SHP77 treated with DMSO at 0.1 percent for 48 hours (cell line): ENCODE measurements around the gene APOL1.
"Not testable (repeated sequence)": the region's sequence is repeated elsewhere in the genome, so short reads cannot be mapped to it uniquely, and the experiment has no call there.

Source experiments
- DNase-seq: peaks from one replicate; lab custom pipeline; 2025; lab: John Stamatoyannopoulos, UW

The APOL1 gene

DNA sequence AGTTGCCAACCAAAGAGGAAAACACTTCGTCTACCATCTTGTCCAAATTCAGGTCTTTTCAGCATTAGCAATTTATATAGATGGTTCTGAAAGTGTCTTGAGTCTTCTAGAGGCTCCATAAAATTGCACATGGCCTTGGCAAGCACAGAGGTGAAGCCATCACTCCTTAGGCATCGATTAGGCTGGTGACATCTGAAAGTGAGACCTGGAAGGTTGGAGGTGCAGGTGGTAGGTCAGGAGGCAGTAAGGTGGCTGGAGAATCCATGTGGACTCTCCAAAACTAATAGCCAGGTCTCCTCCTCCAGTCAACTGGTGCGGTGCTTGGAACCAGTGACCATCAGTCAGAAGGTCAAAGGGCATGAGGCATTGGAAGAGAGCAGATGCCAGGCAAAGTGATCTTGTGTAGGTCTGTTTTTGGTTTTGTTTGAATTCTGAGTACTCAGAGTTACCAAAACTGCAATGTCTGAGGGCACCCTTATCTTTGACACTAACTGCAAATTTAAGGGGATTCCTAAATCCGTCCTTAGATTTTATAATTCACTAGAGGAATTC, 7.1 kb upstream of the APOL1 start:
- DNase-seq: no peak

DNA sequence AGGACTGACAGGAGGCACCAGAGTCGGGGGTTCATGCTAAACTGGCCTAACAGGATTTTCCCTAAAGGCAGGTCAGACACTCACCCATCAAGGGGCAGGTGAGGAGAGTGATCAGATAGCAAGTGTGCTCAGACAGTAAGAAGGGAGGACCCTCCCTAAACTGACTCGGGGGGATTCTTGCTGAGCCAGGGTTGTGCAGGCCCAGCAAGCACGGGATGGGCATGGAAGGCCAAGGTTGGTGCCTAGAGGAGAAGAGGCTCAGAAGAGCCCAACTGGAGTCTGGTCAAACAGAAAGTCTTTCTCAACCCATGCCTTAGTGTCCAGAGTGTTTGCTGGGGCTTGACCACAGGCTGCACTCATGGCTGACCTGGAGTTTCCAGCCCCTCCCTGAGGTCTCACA, 6.2 kb upstream of the APOL1 start:
- DNase-seq: no peak

DNA sequence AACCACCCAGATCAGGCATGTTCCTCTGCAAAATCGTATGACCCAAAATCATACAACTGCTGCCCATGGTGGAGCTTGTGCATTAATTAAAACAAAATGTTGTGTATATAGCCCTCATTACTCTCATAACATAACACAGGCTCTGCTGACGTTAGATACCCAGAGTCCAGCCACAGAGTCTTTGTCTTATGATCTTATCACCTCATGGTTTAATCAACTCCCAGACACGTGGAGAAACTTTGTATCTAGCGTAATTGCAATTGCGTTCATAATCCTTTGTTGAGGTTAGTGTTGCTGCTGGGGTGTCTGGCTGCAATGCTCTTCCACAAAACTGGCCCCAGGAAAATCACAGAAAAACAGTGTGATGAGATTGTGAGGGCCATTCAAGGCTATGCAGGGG, 5.0 kb upstream of the APOL1 start:
- no peak for DNase-seq

DNA sequence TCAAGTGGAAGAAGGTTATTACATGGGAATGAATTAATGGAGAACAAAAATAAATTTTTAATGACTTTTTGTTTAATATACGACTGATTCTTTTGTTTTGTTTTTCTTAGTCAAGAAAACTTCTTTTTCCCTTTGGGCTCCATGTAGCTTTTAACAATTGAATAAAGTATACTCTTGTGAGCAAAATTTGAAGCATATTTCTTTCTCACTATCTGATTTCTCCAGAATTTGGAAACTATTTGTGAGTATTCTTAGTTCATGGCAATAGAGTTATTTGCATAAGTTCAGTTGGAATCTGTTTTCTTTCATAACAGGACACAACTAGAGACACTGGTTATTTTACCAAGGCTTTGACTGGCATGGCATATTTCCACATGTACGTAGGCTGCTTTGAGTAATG, 3.8 kb upstream of the APOL1 start:
- DNase-seq: no peak

DNA sequence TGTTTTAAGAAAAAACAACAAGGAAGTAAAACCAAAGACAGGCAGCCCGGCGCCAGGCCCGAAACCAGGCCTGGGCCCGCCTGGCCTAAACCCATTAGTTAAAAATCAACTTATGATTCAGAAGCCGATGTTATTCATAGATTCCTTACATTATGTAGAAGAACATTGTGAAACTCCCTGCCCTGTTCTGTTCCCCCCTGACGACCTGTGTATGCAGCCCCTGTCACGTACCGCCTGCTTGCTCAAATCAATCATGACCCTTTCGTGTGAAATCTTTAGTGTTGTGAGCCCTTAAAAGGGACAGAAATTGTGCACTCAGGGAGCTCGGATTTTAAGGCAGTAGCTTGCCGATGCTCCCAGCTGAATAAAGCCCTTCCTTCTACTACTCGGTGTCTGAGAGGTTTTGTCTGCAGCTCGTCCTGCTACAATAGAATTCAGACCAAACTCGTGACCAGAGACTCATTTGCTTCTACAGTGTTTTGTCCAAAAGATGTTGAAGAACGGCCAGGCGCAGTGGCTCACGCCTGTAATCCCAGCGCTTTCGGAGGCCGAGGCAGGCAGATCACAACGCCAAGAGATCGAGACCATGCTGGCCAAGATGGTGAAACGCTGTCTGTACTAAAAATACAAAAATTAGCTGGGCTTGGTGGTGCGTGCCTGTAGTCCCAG, 2.5 kb upstream of the APOL1 start:
- not testable (repeated sequence) for DNase-seq

DNA sequence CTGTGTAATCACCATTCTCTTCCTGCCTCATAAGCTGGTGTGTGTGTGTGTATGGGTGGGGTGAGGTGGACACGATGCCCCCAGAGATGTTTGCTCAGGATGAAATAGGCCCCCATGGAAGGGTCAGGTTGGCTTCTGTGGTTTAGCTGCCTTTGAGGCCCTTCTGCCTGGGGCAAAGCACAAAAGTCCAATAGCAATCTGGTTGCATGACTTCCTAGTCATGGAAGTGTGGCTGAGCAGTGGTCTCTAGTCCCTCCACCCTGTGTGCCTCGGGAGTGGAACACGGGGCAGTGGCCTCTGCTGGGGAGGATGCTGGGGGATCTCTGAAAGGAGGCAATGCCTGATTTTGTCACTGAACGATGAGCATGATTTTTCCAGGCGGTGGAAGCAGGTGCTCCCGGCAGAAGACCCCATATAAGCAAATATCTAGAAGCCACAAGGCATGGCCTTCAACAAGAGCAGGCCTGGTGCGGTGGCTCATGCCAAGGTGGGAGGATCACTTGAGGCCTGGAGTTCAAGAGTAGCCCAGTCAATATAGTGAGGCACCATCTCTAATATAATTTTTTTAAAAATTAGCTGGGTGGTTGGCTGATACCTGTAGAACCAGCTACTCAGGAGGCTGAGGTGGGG, 839 bp upstream of the APOL1 start:
- DNase-seq: not testable (repeated sequence)

DNA sequence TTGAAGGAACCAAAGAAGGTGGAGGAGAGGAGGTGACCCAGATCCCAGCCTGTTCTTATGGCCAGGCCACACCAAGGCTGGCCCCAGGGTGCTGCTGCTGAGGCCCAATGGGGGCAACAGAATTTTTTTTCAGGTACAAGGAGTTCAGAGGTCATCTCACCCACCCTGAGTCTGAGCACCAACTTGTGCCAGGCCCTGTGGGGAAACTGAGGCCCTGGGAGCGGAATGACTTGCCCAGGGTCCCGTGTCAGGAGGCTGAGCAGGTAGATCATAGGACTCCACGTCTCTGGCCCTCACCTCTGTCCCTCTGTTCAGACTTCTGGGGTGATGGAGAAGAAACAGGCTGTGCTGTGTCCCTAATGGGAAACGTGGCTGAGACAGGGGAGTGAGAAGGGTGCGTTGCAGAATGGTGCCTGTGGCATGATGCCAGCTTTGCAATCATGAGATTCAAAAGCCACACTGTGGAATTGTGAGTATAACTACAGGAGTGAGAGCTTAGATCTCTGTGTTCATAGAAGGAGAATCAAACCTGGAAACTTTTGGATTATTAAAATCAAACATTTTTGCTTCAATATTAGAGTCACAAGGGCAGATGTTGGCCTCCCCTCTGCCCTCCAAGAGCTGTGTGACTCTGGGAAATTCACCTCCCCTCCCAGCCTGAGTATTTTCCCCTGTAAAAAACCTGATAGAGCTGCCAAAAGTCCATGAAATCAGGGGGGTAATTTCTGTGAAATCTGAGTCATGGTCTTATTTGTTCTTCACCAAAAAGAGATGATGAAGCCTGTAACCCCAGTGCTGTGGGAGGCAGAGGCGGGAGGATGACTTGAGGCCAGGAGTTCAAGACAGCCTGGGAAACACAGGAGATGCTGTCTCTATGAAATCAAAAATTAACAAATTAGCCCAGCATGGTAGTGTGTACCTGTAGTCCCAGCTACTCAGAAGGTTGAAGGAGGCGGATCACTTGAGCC, 874 bp downstream of the APOL1 start:
- DNase-seq: no peak

DNA sequence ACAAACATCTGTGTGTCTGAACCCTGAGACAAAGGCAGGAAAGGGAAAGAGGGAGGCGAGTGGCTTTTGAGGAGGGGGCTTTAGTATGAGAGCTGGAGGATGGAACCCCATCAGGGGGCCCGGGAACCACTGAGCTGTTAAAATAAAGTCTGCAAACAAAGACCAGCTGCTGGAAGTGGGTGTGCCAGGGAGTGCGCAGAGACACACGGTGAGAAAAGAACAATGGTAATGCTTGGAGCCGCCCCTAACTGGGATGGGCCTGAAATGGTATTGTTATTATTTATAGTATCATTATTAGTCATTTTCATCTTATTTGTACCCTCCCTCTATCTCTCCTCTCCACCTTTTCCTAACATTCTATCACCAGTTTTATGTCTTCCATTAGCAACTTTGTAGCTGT, 2.6 kb downstream of the APOL1 start:
- not testable (repeated sequence) for DNase-seq

DNA sequence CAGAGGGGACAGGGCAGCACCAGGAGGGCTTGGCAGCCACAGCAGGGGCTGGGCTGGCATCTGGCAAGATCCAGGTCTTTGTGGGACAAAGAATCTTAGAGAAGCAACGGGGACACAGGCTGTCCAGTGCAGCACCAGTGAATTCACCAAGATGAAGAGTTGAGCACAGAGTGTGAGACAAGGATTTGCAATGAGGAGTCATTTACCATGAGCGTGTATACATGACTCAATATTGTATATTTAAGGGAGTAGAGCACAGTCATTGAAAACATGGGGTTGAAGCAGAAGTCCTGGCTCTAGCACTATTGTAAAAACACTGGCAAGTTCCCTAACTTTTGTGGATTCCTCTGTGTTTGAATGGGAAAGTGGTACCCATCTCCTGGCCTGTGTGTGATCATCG, 3.5 kb downstream of the APOL1 start:
- no peak for DNase-seq

DNA sequence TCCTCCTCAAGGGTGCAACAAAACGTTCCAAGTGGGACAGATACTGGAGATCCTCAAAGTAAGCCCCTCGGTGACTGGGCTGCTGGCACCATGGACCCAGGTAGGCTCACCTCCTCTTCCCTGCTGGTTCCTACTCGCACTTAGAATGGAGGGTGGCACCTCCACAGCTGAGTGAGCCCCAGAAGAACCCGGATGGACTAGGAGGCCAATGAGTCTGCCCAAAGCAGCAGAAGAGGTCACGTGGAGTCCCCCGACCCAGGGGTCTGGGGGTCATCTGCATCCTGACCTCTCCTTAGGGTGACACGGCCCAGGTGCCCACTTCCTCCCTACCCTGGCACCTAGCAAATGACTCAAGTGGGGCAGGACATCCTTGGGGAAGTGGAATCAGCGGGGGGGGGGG, 4.4 kb downstream of the APOL1 start:
- no peak for DNase-seq

DNA sequence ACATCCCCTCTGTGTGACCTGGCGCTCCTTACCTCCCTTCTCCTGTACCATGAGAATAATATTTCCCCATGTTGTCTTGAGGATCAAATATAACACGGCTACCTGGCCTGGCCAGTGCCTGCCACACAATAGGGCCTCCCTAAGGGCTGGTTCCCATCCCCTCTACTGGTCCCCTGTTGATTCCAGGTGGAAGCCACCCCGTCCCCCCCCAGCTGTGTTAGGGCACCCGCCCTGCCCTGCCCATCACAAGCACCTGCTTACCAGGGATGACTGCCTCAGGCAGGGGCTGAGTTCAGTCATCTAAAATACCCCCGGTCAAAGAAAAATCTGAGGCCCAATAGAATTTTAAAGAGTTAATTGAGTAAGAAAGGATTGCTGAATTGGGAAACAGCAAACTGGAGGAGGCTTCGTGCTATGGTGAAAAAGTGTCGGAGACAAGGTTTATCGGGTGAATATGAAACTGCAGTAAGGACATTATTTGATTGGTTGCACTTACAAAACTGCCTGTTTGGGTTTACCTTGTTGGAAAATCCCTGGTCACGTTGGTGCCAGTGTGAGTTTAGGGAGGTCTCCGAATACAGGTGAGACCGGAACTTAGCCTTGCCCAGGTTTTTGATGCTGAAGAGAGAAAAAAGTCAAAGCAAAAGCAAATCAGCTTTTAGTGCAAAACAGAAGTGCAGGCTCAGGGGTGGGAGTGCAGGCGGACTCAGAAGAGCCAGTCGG, 5.2 kb downstream of the APOL1 start:
- DNase-seq: no peak

DNA sequence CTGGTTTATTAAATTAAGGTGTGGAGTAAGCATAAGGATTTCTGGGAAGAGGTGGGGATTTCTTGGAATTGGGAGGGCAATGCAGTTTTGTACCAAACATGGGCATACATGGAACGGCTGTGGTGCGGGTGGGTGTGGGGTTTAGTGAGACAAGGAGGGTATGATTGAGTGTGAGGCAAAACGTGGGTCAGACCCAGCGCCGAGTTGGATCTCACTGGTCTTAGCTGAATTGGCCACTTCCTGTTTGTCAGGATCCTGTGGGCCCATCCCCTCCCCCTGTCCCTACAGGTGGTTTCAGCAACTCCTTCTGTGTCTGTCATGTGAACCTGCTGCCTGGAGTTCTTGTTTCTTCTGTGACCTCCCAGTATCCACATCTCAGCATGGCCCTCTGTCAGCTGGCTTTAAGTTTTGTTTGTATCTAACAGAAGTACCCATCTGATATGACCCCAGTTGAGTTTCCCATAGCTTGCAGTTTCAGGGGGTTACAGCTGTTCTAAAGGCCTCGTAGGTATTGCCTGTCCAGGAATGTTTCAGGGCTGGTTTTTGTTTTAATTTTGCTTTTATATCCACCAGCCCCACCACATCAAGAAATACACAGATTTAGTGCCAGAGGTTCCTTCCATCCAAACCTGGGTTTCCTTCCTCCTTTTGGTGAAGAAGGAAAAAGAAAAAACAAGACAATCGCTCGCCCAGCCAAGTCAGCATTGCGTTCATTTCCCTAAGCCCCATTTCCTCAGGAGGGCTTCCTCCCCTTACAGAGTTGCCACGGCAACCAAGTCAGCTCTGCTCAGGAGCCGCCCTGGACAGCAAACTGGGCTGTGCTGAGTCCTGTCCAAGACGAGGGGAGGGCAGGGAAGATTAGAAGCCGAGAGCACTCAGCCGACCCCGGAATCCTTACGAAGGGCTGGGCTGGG, 6.0 kb downstream of the APOL1 start:
- no peak for DNase-seq

DNA sequence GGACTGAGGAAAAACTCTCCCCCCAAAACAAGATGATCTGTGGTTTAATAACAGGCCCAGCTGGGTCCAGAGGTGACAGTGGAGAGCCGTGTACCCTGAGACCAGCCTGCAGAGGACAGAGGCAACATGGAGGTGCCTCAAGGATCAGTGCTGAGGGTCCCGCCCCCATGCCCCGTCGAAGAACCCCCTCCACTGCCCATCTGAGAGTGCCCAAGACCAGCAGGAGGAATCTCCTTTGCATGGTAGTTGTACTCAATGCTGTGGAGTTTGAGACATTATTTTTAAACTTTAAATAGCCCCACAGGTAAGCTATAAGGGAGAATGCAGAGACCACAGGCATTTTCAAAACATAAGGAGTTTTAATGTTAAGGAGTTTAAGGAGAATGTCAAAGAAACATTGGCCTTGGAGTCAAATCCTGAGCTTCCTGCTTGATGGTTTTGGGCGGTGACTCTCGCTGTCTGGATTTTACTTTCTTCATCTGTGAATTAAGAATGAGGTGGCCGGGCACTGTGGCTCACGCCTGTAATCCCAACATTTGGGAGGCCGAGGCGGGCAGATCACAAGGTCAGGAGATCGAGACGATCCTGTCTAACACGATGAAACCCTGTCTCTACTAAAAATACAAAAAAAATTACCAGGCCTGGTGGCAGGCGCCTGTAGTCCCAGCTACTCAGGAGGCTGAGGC, 6.8 kb downstream of the APOL1 start:
- no peak for DNase-seq

DNA sequence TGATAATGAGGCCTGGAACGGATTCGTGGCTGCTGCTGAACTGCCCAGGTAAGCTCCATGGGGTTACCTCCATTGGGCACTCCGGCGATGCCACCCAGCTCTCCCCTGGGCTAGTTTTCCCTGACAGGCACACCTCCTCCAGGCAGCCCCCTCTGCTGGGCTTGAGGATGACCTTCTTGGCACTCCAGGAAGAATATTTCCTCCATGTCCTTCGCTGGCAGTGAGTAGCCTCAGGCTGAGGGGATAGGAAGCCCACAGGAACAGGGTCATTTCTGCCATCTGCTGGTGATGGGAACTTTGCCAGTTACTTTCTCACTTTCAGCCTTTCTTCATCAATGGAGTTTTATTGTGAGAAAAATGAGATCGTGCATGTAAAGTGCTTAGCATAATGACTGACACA, 8.7 kb downstream of the APOL1 start:
- DNase-seq: not testable (repeated sequence)

DNA sequence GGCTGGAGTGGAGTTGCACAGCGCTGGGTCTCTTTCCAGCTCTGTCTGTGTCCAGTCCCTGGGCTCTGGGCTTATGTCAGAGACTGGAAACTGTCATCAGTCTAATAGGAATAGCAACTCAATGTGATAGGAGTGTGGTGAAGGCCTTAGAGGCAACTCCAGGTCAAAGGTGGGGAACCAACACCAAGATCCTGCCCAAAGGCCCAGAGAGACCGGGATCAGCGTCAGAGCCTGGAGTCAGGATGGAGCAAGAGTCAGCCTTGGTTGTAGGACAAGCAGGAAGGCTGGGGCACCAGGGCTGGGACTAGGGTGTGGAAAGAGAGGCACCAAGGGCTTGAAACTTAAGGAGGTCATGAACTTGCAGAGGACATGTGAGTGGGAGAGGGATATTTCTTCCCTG, 9.4 kb downstream of the APOL1 start:
- DNase-seq: not testable (repeated sequence)

DNA sequence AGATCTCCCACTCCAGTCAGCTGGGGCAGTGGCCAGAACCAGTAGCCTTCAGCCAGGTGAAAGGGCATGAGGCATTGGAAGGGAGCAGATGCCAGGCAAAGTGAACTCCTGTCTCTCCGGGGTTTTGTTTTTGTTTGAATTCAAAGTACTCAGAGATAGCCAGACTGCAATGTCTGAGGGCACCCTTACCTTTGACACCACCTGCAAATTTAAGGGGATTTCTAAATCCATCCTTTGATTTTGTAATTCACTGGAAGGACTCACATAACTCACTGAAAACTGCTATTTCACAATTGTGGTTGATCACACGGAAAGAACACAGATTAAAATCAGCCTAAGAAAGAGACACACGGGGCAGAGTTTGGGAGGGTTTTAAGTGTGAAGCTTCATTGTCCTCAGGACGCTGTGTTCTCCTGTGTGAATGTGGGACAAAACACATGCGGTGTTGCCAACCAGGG, 10.3 kb downstream of the APOL1 start:
- DNase-seq: not testable (repeated sequence)

DNA sequence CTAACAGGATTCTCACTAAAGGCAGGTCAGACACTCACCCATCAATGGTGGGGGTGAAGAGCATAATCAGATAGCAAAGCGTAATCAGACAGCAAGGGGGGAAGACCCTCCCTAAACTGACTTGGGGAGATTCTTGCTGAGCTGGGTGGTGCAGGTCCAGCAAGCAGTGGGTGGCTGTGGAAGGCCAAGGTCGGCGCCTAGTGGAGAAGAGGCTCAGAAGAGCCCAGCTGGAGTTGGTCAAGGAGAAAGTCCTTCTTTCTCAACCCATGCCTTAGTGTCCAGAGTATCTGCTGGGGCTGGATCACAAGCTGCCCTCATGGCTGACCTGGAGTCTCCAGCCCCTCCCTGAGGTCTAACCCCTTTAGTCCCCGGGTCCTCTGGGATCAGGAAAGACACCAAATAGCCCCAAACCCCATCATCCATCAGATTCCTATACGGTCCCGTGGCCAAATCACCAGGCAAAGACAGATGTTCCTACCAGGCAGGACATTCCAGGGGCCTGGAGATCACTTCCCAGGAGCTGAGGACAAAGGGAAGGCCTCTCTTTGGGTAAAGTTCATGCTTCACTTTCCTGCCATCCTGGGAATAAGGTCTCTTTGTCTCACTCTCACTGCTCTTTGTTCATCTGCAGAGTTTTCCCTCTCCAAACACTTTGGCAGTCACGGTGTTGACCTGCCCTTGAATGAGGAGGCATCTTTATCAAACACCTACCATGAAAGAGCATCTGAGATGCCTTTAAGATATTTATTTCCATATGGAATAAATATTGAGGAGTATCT, 11.1 kb downstream of the APOL1 start:
- DNase-seq: not testable (repeated sequence)

DNA sequence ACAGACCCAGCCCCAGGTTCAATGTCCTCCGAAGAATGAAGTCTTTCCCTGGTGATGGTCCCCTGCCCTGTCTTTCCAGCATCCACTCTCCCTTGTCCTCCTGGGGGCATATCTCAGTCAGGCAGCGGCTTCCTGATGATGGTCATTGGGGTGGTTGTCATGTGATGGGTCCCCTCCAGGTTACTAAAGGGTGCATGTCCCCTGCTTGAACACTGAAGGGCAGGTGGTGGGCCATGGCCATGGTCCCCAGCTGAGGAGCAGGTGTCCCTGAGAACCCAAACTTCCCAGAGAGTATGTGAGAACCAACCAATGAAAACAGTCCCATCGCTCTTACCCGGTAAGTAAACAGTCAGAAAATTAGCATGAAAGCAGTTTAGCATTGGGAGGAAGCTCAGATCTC, 14.1 kb downstream of the APOL1 start:
- DNase-seq: no peak

DNA sequence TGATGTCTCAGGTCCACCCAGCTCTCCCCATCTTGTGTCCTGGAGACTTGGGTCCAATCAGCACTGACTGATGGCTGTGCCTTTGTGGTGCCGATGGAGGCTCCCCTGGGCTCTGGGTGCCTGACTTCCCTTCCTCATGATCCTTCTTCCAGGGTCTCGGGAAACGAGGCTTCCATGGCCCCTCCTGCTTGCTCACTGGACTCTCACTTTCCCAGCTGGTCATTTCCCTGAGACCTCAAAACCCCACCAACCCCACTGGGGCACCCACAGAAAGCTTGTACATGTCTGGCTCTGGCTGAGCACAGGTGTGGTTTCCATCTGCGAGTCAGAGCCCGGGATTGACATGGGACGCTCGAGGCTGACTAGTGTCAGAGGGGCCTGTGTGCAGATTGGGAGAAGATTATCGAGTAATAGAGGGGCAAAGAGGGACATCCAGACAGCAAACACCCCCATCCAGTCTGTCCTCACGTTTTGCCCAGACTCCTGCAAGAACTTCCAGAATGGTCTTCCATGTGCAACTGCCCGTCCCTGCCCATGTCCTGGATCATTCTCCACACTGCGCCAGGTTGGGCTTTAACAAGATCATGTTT, 15.1 kb downstream of the APOL1 start:
- no peak for DNase-seq
